K562 (cell line): ENCODE data around the gene TOGARAM2. TPM values are rescaled to one million over a fixed set of nuclear protein-coding genes. Genes with fewer than 3 reads are reported as not detected.

ENCODE experiments used
- ATAC-seq: fragments of 200-7000 bp; cut with Tn5 transposase; 3 replicates; pipeline ENCODE4 v1.9.1; 2020; ENCODE audit warnings: moderate library complexity
- BruUV-seq: library from RNA; stranded (reverse); fragments of 400-500 nt; replicated peaks from 2 replicates; lab custom pipeline; 2021; lab: Mats Ljungman, UMichigan
- CTCF ChIA-PET: fragments of 300-600 bp; formaldehyde crosslinking; extraction: SDS; loops from one replicate; lab custom pipeline; 2021; ENCODE audit warnings: low intra/inter-chr PET ratio; lab: Yijun Ruan, JAX
- POLR2A ChIA-PET: fragments of 300-600, 350-650 bp; sonication (Branson Sonifier 250); formaldehyde crosslinking; extraction: SDS; loops from one replicate; lab custom pipeline; 2021; ENCODE audit warnings: antibody characterized with exemption, inconsistent platforms; lab: Yijun Ruan, JAX
- DNase-seq, 4 experiments: peaks; one replicate each; pipeline versions ENCODE4 v3.0.0 to v3.0.0-alpha.2; 2011 to 2018; ENCODE audit warnings: low spot score in 3 of 4, mixed read lengths in 3 of 4; ENCODE audit errors: extremely low read depth in 1 of 4
- FAIRE-seq: peaks from 2 replicates; lab custom pipeline; 2011; peaks lifted over from hg19 to GRCh38; lab: Jason Lieb, UNC
- H2AFZ ChIP-seq: 2 replicates; pipeline ENCODE4 v1.6.0; 2011; ENCODE audit warnings: low read depth, low read length, control low read depth, inconsistent platforms
- H3K27ac ChIP-seq: fragments of 200-600 bp; 3 replicates; pipeline ENCODE4 v1.8.0; 2011; ENCODE audit warnings: low read depth, mild to moderate bottlenecking, control low read depth, inconsistent platforms, low read length, moderate library complexity, mixed read lengths; ENCODE audit errors: extremely low read depth
- H3K27me3 ChIP-seq, 2 experiments: fragments of 300-600 bp in 1 of 2; 2 replicates in 1 of 2; 3 replicates in 1 of 2; pipeline versions ENCODE4 v1.6.0 to v1.8.0; 2011; ENCODE audit warnings: inconsistent platforms in 2 of 2, low read length in 2 of 2, mild to moderate bottlenecking in 1 of 2, mixed read lengths in 1 of 2, moderate library complexity in 1 of 2; ENCODE audit not compliant: control insufficient read depth in 2 of 2, insufficient read depth in 2 of 2
- H3K36me3 ChIP-seq: fragments of 300-600 bp; 3 replicates; pipeline ENCODE4 v1.8.0; 2011; ENCODE audit warnings: mild to moderate bottlenecking, low read length, inconsistent platforms; ENCODE audit not compliant: control insufficient read depth, insufficient read depth
- H3K4me1 ChIP-seq, 2 experiments: fragments of 200-600 bp in 1 of 2; replicated peaks in 1 of 2; 2 replicates in 1 of 2; 3 replicates in 1 of 2; pipeline versions ENCODE4 v1.5.1 to v1.8.0; 2011; ENCODE audit warnings: inconsistent platforms in 2 of 2, low read length in 2 of 2, mild to moderate bottlenecking in 1 of 2, mixed read lengths in 1 of 2, moderate library complexity in 1 of 2; ENCODE audit not compliant: control insufficient read depth in 2 of 2, insufficient read depth in 2 of 2
- H3K4me2 ChIP-seq: 2 replicates; pipeline ENCODE4 v1.6.1; 2011; ENCODE audit warnings: low read length, control low read depth, inconsistent platforms, mixed read lengths; ENCODE audit not compliant: insufficient read depth
- H3K4me3 ChIP-seq: fragments of 200-600 bp; sonication (generic), shearing (Covaris generic); 2 replicates; pipeline ENCODE4 v1.5.1; 2016; ENCODE audit warnings: control low read depth, inconsistent platforms
- H3K79me2 ChIP-seq: fragments of 200-600 bp; 3 replicates; pipeline ENCODE4 v1.8.0; 2011; ENCODE audit warnings: low read length, inconsistent platforms; ENCODE audit not compliant: control insufficient read depth, insufficient read depth
- H3K9ac ChIP-seq, 2 experiments: 2 replicates each; pipeline versions ENCODE4 v1.6.0 to v1.6.1; 2011; ENCODE audit warnings: low read depth in 2 of 2, low read length in 2 of 2, control low read depth in 1 of 2, inconsistent platforms in 1 of 2, mild to moderate bottlenecking in 1 of 2, mixed read lengths in 1 of 2; ENCODE audit not compliant: insufficient read depth in 1 of 2
- H3K9me1 ChIP-seq: one replicate; pipeline ENCODE4 v1.6.0; 2011; ENCODE audit warnings: inconsistent platforms, mild to moderate bottlenecking, low read length, moderate library complexity; ENCODE audit not compliant: control insufficient read depth, insufficient read depth
- H3K9me3 ChIP-seq: replicated peaks from 2 replicates; pipeline ENCODE4 v1.5.1; 2011; ENCODE audit warnings: low read depth, low read length, inconsistent platforms; ENCODE audit not compliant: control insufficient read depth, insufficient read depth
- H4K20me1 ChIP-seq: replicated peaks from 2 replicates; pipeline ENCODE4 v1.6.1; 2011; ENCODE audit warnings: low read length, inconsistent platforms, mixed read lengths; ENCODE audit not compliant: control insufficient read depth, insufficient read depth
- CEBPB ChIP-seq: fragments of 450-650 bp; IDR thresholded peaks from 2 replicates; pipeline ENCODE4 v1.6.1; 2016; ENCODE audit warnings: missing genetic modification characterization, missing compliant biosample characterization
- CEBPG ChIP-seq, 3 experiments: fragments of 200-800 bp in 1 of 3; sonication (Bioruptor generic) in 1 of 3; sonication (generic) in 1 of 3; formaldehyde crosslinking in 1 of 3; IDR thresholded peaks in 2 of 3; conservative IDR thresholded peaks in 1 of 3; 2 replicates each; pipeline versions ENCODE4 v1.6.1 to v1.8.0; 2016 to 2022; ENCODE audit warnings: missing compliant biosample characterization in 2 of 3, missing genetic modification characterization in 2 of 3, mild to moderate bottlenecking in 1 of 3, missing genetic modification reagents in 1 of 3
- SIN3B ChIP-seq: fragments of 450-650 bp; IDR thresholded peaks from 2 replicates; pipeline ENCODE4 v1.6.1; 2017; ENCODE audit warnings: low read depth, mild to moderate bottlenecking, moderate library complexity
- WGBS: fragments of 100-300 bp; shearing (Covaris generic); methylation state at CpG from one replicate; pipeline ENCODE4 v1.1.6; 2016; ENCODE audit warnings: low coverage, mixed read lengths; ENCODE audit not compliant: insufficient coverage; ENCODE audit errors: missing lambda C conversion rate; 5-methylcytosine and 5-hydroxymethylcytosine counted together
- in situ Hi-C: fragments of 300-500 bp; cut with MboI; formaldehyde crosslinking; loops from 4 replicates; pipeline ENCODE4 v1.15.0; 2018; ENCODE audit warnings: inconsistent platforms, mixed read lengths
- intact Hi-C: fragments of 100-400 bp; cut with micrococcal nuclease; formaldehyde crosslinking; loops from 2 replicates; pipeline ENCODE4 v1.14.2; 2022
- polyA plus RNA-seq, 8 experiments: library from polyadenylated mRNA; depleted of rRNA in 4 of 8; stranded (reverse) in 5 of 8; unstranded in 3 of 8; fragments of >200 nt; fragmentation: Nextera tagmentation in 2 of 8; fragmentation: Illumina TruSeq in 1 of 8; extraction: Ambion mirVana in 2 of 8; extraction: Trizol in 1 of 8; gene quantifications; 2 replicates each; pipeline versions ENCODE4 v1.2.1 to v1.2.3, GENCODE V29; 2011 to 2014; ENCODE audit warnings: inconsistent platforms in 1 of 8, missing spikeins in 1 of 8
- total RNA-seq, 7 experiments: library from RNA; depleted of rRNA in 6 of 7; stranded (reverse); fragments of >200 nt in 6 of 7; fragmentation: Illumina TruSeq in 2 of 7; extraction: Trizol in 2 of 7; gene quantifications; 2 replicates each; pipeline versions ENCODE4 v1.2.1 to v1.2.3, GENCODE V29; 2011 to 2021; ENCODE audit warnings: low replicate concordance in 1 of 7

Gene TOGARAM2
- total and polyA plus RNA-seq, 9 of the 15 experiments (the other 6 are each of a cell fraction or from before 2014, with no cell fraction given): not detected

DNA sequence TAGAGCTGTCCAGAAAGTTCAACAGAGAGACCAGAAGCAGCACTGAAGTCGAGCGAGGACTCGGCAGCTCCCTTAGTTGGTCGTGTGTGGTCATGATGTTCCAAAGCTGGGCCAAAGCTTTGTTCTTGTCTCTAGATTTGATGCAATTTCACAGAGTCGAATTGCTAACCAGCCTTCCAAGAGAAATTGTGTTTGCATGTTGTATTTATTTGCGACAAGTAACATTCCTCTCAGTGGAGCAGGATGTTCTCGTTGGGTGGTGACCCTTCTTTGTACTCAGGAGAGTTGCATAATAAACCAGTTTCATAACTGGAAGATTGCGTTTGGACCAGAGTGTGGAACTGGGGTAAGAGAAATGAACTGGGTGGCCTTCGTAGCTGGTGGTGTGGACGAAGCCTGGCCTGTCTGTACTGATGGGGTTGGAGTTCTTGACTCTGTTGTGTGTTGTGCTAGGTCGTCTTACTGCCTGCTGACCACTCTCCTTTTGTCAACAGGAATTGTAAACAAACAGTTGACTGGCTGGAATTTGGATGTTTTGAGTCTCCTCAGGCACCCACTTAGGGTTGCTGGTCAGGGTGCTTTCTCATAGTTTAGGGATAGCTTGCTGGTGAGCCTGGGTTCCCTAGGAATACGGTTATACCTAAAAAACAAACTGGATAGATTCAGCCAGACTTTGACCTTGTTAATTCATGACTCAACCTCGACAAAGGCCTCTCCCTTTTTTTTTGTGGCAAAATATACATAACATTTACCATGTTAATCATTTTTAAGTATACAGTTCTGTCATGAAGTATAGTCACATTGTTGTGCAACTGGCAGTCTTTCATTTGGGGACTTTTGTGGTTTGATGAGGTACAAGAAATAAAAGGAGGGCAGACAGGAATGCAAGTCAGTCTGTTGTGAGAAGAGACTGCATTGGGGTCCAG lies 28.9 kb upstream of the TOGARAM2 start:
- Histone ChIP-seq H3K4me2 (no peak overlapping the region), H3K27me3 (no peaks in the 10 kb centered on the region), H2AFZ (peak overlapping the region; percentile 22; the same call in 1 of the 2 replicates), H3K36me3 (peaks cover 19% of the 10 kb centered on the region; the same call in 2 of the 3 replicates), H3K9me1 (no peaks in the 10 kb centered on the region), H3K79me2 (no peaks in the 10 kb centered on the region), H3K27ac (no peak overlapping the region), H3K9me3 (peaks cover 3% of the 10 kb centered on the region), H4K20me1 (no peaks in the 10 kb centered on the region), H3K4me1 (peaks cover 6 to 10% of the 10 kb centered on the region in 2 experiments; a peak in 4 of 5 replicates), H3K9ac (no peak overlapping the region), H3K4me3 (no peak overlapping the region)
- WGBS: 51% methylated on average over 13 of the region's 13 CpGs
- ATAC-seq: no peak
- in situ Hi-C loops: loop anchor here (25.0 kb wide), 1 partner anchor 1110 kb away; no protein-coding TSS in a partner anchor
- no peak for FAIRE-seq
- ChIA-PET CTCF (interaction anchor here (0.6 to 3.9 kb wide), 2 partner anchors 131 to 658 kb away, joined by 3 to 18 read pairs; no protein-coding TSS in a partner anchor), POLR2A (interaction anchor here (0.7 to 1.1 kb wide), 2 partner anchors 13 to 79 kb away, joined by 3 read pairs; no protein-coding TSS in a partner anchor)
- no peak for DNase-seq
- BruUV-seq: no TSS peak
- TF ChIP-seq CEBPG (CRISPR knock-in tag; IDR thresholded peaks at IDR 0.05): 0 out of 2 replicates have a peak, but pooled peaks have one; percentile 12
- no peak for TF ChIP-seq CEBPG (tag; conservative IDR thresholded peaks at IDR 0.05 in 1 of 2, IDR thresholded peaks at IDR 0.05 in 1 of 2)
- TF ChIP-seq SIN3B: no peak
- peak; percentile 46; the same call in 1 of the 2 replicates for TF ChIP-seq CEBPB (tag)
- intact Hi-C loops: loop anchor here (1.0 to 10.0 kb wide), 4 partner anchors 131 to 1123 kb away; no protein-coding TSS in a partner anchor
